Keratinocyte (primary cell): Measurements from ENCODE around the gene AADACL3. TPM values are rescaled to one million over a fixed set of nuclear protein-coding genes. Genes with fewer than 3 reads are reported as not detected.

ENCODE experiments used
- DNase-seq: peaks from one replicate; pipeline ENCODE4 v3.0.0-alpha.2; 2011; ENCODE audit warnings: low read depth, missing footprints, low spot score
- FAIRE-seq: peaks from 2 replicates; lab custom pipeline; 2011; peaks lifted over from hg19 to GRCh38; lab: Jason Lieb, UNC
- H2AFZ ChIP-seq: 2 replicates; pipeline ENCODE4 v1.6.0; 2012; ENCODE audit warnings: low read length, control low read depth, inconsistent platforms; ENCODE audit not compliant: control insufficient read depth
- H3K27ac ChIP-seq: 2 replicates; pipeline ENCODE4 v1.5.1; 2011; ENCODE audit warnings: low read length; ENCODE audit not compliant: control insufficient read depth, insufficient read depth
- H3K27me3 ChIP-seq: 3 replicates; pipeline ENCODE4 v1.6.0; 2011; ENCODE audit warnings: low read length; ENCODE audit not compliant: control insufficient read depth, insufficient read depth; ENCODE audit errors: extremely low read depth
- H3K36me3 ChIP-seq, 2 experiments: 2 replicates in 1 of 2; 3 replicates in 1 of 2; pipeline ENCODE4 v1.5.1; 2011; ENCODE audit warnings: low read length in 2 of 2, mild to moderate bottlenecking in 1 of 2; ENCODE audit not compliant: control insufficient read depth in 2 of 2, insufficient read depth in 2 of 2; ENCODE audit errors: extremely low read depth in 1 of 2
- H3K4me1 ChIP-seq: 3 replicates; pipeline ENCODE4 v1.5.1; 2011; ENCODE audit warnings: low read length; ENCODE audit not compliant: control insufficient read depth, insufficient read depth; ENCODE audit errors: extremely low read depth
- H3K4me2 ChIP-seq: 3 replicates; pipeline ENCODE4 v1.6.0; 2011; ENCODE audit warnings: low read depth, low read length; ENCODE audit not compliant: control insufficient read depth, insufficient read depth; ENCODE audit errors: extremely low read depth
- H3K4me3 ChIP-seq, 3 experiments: fragments of 200-600 bp in 1 of 3; sonication (generic) in 1 of 3; 2 replicates in 2 of 3; 3 replicates in 1 of 3; pipeline ENCODE4 v1.5.1; 2011 to 2016; ENCODE audit warnings: low read length in 3 of 3, mild to moderate bottlenecking in 3 of 3, control low read depth in 2 of 3, inconsistent platforms in 1 of 3, low read depth in 1 of 3, mixed read lengths in 1 of 3, mixed run types in 1 of 3, moderate library complexity in 1 of 3; ENCODE audit not compliant: control insufficient read depth in 2 of 3, insufficient read depth in 2 of 3; ENCODE audit errors: extremely low read depth in 1 of 3
- H3K79me2 ChIP-seq: 2 replicates; pipeline ENCODE4 v1.6.0; 2012; ENCODE audit warnings: low read length; ENCODE audit not compliant: control insufficient read depth, insufficient read depth
- H3K9ac ChIP-seq: 3 replicates; pipeline ENCODE4 v1.6.0; 2011; ENCODE audit warnings: low read length; ENCODE audit not compliant: control insufficient read depth, insufficient read depth; ENCODE audit errors: extremely low read depth
- H3K9me1 ChIP-seq: 3 replicates; pipeline ENCODE4 v1.6.0; 2011; ENCODE audit warnings: low read length; ENCODE audit not compliant: control insufficient read depth, insufficient read depth; ENCODE audit errors: extremely low read depth
- H3K9me3 ChIP-seq: 2 replicates; pipeline ENCODE4 v1.5.1; 2012; ENCODE audit warnings: low read depth, low read length; ENCODE audit not compliant: control insufficient read depth
- H4K20me1 ChIP-seq: 3 replicates; pipeline ENCODE4 v1.6.0; 2011; ENCODE audit warnings: low read length; ENCODE audit not compliant: control insufficient read depth, insufficient read depth; ENCODE audit errors: extremely low read depth
- EZH2 ChIP-seq: IDR thresholded peaks from one replicate; pipeline ENCODE4 v1.6.1; 2012; ENCODE audit warnings: inconsistent platforms, mild to moderate bottlenecking, low read length, moderate library complexity
- dilution Hi-C: fragments of 300-500 bp; cut with MboI; formaldehyde crosslinking; loops from one replicate; pipeline ENCODE4 v1.7.0; 2020; ENCODE audit warnings: low sequenced_read_pairs; ENCODE audit not compliant: extremely low pct_ligation_motif_present
- polyA plus RNA-seq, 5 experiments: library from polyadenylated mRNA; depleted of rRNA in 3 of 5; stranded (reverse) in 3 of 5; stranded (forward) in 1 of 5; unstranded in 1 of 5; fragments of >200 nt; gene quantifications; 1 replicate in 1 of 5; 2 replicates in 3 of 5; 3 replicates in 1 of 5; pipeline versions ENCODE4 v1.2.1 to v1.2.3, GENCODE V29; 2011 to 2012; ENCODE audit warnings: missing spikeins in 2 of 5, low read depth in 1 of 5, low replicate concordance in 1 of 5
- small RNA-seq, 3 experiments: library from RNA; depleted of rRNA; stranded (forward); fragments of <200 nt; gene quantifications; one replicate each; pipeline ENCODE3, GENCODE V24; 2012; ENCODE audit warnings: low read depth in 3 of 3, low replicate concordance in 1 of 3; ENCODE audit not compliant: insufficient read length in 3 of 3
- TF ChIP-seq, protein P1 (sequence below), 3 experiments: IDR thresholded peaks in 1 of 3; conservative IDR thresholded peaks in 1 of 3; optimal IDR thresholded peaks in 1 of 3; 2 replicates in 2 of 3; 3 replicates in 1 of 3; pipeline versions ENCODE3 to v1.5.1; 2011; ENCODE audit warnings: low read length in 3 of 3, mild to moderate bottlenecking in 3 of 3, moderate library complexity in 2 of 3, control low read depth in 1 of 3, inconsistent platforms in 1 of 3; ENCODE audit not compliant: insufficient read depth in 2 of 3; ENCODE audit errors: extremely low read depth in 1 of 3

Gene AADACL3
- polyA plus RNA-seq, 1 donor (not counting 4 experiments of a cell fraction or from before 2014, with no cell fraction given), result 0.03 TPM

GRCh38 chr1:12776801-12777557 is 61.1 kb downstream of the AADACL3 start:
- no peak for DNase-seq
- TF ChIP-seq, protein P1, sequence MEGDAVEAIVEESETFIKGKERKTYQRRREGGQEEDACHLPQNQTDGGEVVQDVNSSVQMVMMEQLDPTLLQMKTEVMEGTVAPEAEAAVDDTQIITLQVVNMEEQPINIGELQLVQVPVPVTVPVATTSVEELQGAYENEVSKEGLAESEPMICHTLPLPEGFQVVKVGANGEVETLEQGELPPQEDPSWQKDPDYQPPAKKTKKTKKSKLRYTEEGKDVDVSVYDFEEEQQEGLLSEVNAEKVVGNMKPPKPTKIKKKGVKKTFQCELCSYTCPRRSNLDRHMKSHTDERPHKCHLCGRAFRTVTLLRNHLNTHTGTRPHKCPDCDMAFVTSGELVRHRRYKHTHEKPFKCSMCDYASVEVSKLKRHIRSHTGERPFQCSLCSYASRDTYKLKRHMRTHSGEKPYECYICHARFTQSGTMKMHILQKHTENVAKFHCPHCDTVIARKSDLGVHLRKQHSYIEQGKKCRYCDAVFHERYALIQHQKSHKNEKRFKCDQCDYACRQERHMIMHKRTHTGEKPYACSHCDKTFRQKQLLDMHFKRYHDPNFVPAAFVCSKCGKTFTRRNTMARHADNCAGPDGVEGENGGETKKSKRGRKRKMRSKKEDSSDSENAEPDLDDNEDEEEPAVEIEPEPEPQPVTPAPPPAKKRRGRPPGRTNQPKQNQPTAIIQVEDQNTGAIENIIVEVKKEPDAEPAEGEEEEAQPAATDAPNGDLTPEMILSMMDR (optimal IDR thresholded peaks at IDR 0.05 in 1 of 3, IDR thresholded peaks at IDR 0.05 in 1 of 3, conservative IDR thresholded peaks at IDR 0.05 in 1 of 3; ENCODE audit: extremely low read depth in 1 of 3, insufficient read depth in 2 of 3, low read length in 3 of 3), result no peak
- no peak for TF ChIP-seq EZH2
- H3K27me3 ChIP-seq, result no peaks in the 10 kb centered on the region

More at GRCh38 chr1:12776801-12777557, 61.1 kb downstream of the AADACL3 start:
- H3K4me1 ChIP-seq, result no peaks in the 10 kb centered on the region
- dilution Hi-C loops, result no loop called here
- H3K27ac ChIP-seq, result no peak overlapping the region
- no peak overlapping the region for H2AFZ ChIP-seq
- H3K4me3 ChIP-seq, result no peak overlapping the region
- no peaks in the 10 kb centered on the region for H3K79me2 ChIP-seq
- H3K36me3 ChIP-seq, result no peaks in the 10 kb centered on the region
- no peaks in the 10 kb centered on the region for H3K9me3 ChIP-seq
- H4K20me1 ChIP-seq, result no peaks in the 10 kb centered on the region
- no peak for FAIRE-seq
- no peak overlapping the region for H3K4me2 ChIP-seq
- no peaks in the 10 kb centered on the region for H3K9me1 ChIP-seq
- no peak overlapping the region for H3K9ac ChIP-seq

Small RNAs within 50 kb of the gene (small RNA-seq; reads per million reads assigned to genes)
- gene AC244670.1, result 0 reads per million in 3 experiments

Other genes starting within 250 kb of the AADACL3 start
- gene DHRS3, start 97.9 kb upstream of the AADACL3 start, polyA plus RNA-seq, result 10.7 to 15.3 TPM (median 14.1 TPM) in 3 replicates
- not detected in 3 replicates for gene AADACL4, start 72.0 kb upstream of the AADACL3 start, polyA plus RNA-seq
- gene CFAP107, start 30.1 kb downstream of the AADACL3 start, polyA plus RNA-seq, result not detected in 3 replicates
- gene PRAMEF12, start 57.6 kb downstream of the AADACL3 start, polyA plus RNA-seq, result not detected in 3 replicates
- not detected in 3 replicates for gene PRAMEF1, start 75.3 kb downstream of the AADACL3 start, polyA plus RNA-seq
- not detected in 3 replicates for gene PRAMEF11, start 115.3 kb downstream of the AADACL3 start, polyA plus RNA-seq
- not detected in 3 replicates for gene HNRNPCL1, start 132.6 kb downstream of the AADACL3 start, polyA plus RNA-seq
- gene PRAMEF2, start 141.0 kb downstream of the AADACL3 start, polyA plus RNA-seq, result not detected in 3 replicates
- gene PRAMEF4, start 170.1 kb downstream of the AADACL3 start, polyA plus RNA-seq, result not detected in 3 replicates
- not detected in 3 replicates for gene PRAMEF10, start 182.2 kb downstream of the AADACL3 start, polyA plus RNA-seq
- gene PRAMEF7, start 200.5 kb downstream of the AADACL3 start, polyA plus RNA-seq, result not detected in 3 replicates
- not detected in 3 replicates for gene PRAMEF6, start 231.5 kb downstream of the AADACL3 start, polyA plus RNA-seq